ENCODE results near the gene MIAT. TPM values are rescaled to one million over a fixed set of nuclear protein-coding genes. Genes with fewer than 3 reads are reported as not detected.

Gene MIAT
- total and polyA plus RNA-seq, 2 of the 4 experiments (the other 2 are of a cell fraction), result 0.54 to 0.65 TPM

- Histone ChIP-seq H2AK9ac (replicated peaks; ENCODE audit: low read depth, low read length, poor library complexity) (no peak overlapping the region), H3K4ac (ENCODE audit: low read depth, low read length) (no peak overlapping the region), H3K9me1 (ENCODE audit: insufficient read depth, low read length) (peaks cover 3% of the 10 kb centered on the region; the same call in 1 of the 2 replicates), H2AK5ac (ENCODE audit: low read depth, low read length) (no peak overlapping the region), H3K9me3 (ENCODE audit: control insufficient read depth, insufficient read depth, low read length) (peaks cover 2% of the 10 kb centered on the region), H3K56ac (ENCODE audit: extremely low read depth, insufficient read depth, low read length) (no peak overlapping the region), H2BK5ac (ENCODE audit: low read depth, low read length, poor library complexity, severe bottlenecking) (no peak overlapping the region), H4K20me1 (ENCODE audit: insufficient read depth, low read length) (no peaks in the 10 kb centered on the region), H3K79me1 (ENCODE audit: low read depth in 1 of 2, low read length in 2 of 2) (no peaks in the 10 kb centered on the region), H3K36me3 (ENCODE audit: control insufficient read depth, insufficient read depth, low read length) (no peaks in the 10 kb centered on the region), H2BK20ac (ENCODE audit: low read depth, low read length) (no peak overlapping the region), H3K23ac (ENCODE audit: low read depth, low read length) (no peak overlapping the region), H3K4me2 (ENCODE audit: low read depth, low read length) (no peak overlapping the region), H3K27ac (ENCODE audit: insufficient read depth, low read length) (no peak overlapping the region), H3K14ac (replicated peaks; ENCODE audit: low read depth, low read length) (no peak overlapping the region), H3K4me1 (ENCODE audit: control insufficient read depth, insufficient read depth, low read length) (peaks cover 6% of the 10 kb centered on the region), H2AFZ (replicated peaks; ENCODE audit: low read length, poor library complexity) (no peak overlapping the region), H3K4me3 (ENCODE audit: insufficient read depth, low read depth, low read length) (no peak overlapping the region), H3K9ac (ENCODE audit: low read depth, low read length) (no peak overlapping the region), H3K18ac (ENCODE audit: low read depth, low read length) (no peak overlapping the region), H2BK120ac (ENCODE audit: low read depth, low read length) (no peak overlapping the region), H4K8ac (ENCODE audit: low read depth in 2 of 2, low read length in 2 of 2) (no peak overlapping the region), H3K27me3 (ENCODE audit: control insufficient read depth, insufficient read depth, low read length) (peaks cover 56% of the 10 kb centered on the region), H2BK15ac (ENCODE audit: low read depth, low read length) (no peak overlapping the region), H4K91ac (ENCODE audit: insufficient read depth, low read depth, low read length) (no peak overlapping the region), H4K5ac (ENCODE audit: low read depth, low read length) (no peak overlapping the region)
- no CpG with 5 or more reads among the region's 6 CpGs for WGBS, 2 experiments (ENCODE audit: extremely low coverage in 2 of 2, insufficient read length in 1 of 2)
- dilution Hi-C loops (cut with HindIII; ENCODE audit: low sequenced_read_pairs, unreplicated experiment) (no loop called here), in situ Hi-C loops (cut with MboI; ENCODE audit: low sequenced_read_pairs) (no loop called here), intact Hi-C loops (cut with micrococcal nuclease) (no loop called here)
- BruUV-seq (replicated peaks), result no TSS peak
- no peak for ATAC-seq (ENCODE audit: low read depth)
- CTCF ChIA-PET, result interaction anchor here (0.6 kb wide), 1 partner anchor 46 kb away, joined by 3 read pairs; no protein-coding TSS in a partner anchor
- POLR2A ChIA-PET (ENCODE audit: unreplicated experiment), result no interaction called here
- no peak for DNase-seq
- no peak for TF ChIP-seq NFE2L2 (IDR thresholded peaks at IDR 0.05; ENCODE audit: low read depth, low read length)
Measured at GRCh38 chr22:26648528-26649388, 8.6 kb upstream of the MIAT start.

Data from IMR-90 (cell line).